ENCODE data around the gene CD101.
A peak's percentile ranks its signal among the peaks of the same experiment; 100 is the strongest.

CD101 gene

GRCh38 chr1:117068580-117068979, 67.0 kb downstream of the CD101 start:
- Histone ChIP-seq H3K9me3 (ENCODE audit: insufficient read depth, low read length, severe bottlenecking) (no peaks in the 10 kb centered on the region), H3K9ac (ENCODE audit: low read depth, low read length) (no peak overlapping the region), H3K4me1 (ENCODE audit: insufficient read depth, low read length) (peaks cover 9% of the 10 kb centered on the region), H2AFZ (ENCODE audit: low read depth, low read length) (no peak overlapping the region), H3K27me3 (ENCODE audit: insufficient read depth, low read length, poor library complexity) (no peaks in the 10 kb centered on the region), H4K20me1 (ENCODE audit: insufficient read depth, low read length) (peaks cover 7% of the 10 kb centered on the region), H3K36me3 (ENCODE audit: insufficient read depth, low read length) (peaks cover 87% of the 10 kb centered on the region), H3K4me2 (ENCODE audit: insufficient read depth, low read length) (no peak overlapping the region), H3K27ac (ENCODE audit: low read length) (no peak overlapping the region), H3K79me2 (ENCODE audit: insufficient read depth, low read length) (peaks cover 81% of the 10 kb centered on the region), H3K4me3 (ENCODE audit: low read depth in 1 of 2, low read length in 2 of 2) (no peak overlapping the region)
- no peak for ATAC-seq (ENCODE audit: insufficient read depth, low read depth)
- DNase-seq = no peak
- TF ChIP-seq EZH2 (IDR thresholded peaks at IDR 0.05; ENCODE audit: borderline replicate concordance, low read depth, low read length, severe bottlenecking) (no peak), CTCF (IDR thresholded peaks at IDR 0.05; ENCODE audit: borderline replicate concordance, extremely low read depth, low read length, poor library complexity, severe bottlenecking) (no peak)

GRCh38 chr1:117069220-117069844, 67.8 kb downstream of the CD101 start:
- no peak overlapping the region for H3K4me3 ChIP-seq (ENCODE audit: low read depth in 1 of 2, low read length in 2 of 2)
- H3K4me2 ChIP-seq (ENCODE audit: insufficient read depth, low read length) = no peak overlapping the region
- H3K4me1 ChIP-seq (ENCODE audit: insufficient read depth, low read length) = peaks cover 2% of the 10 kb centered on the region; the same call in 1 of the 2 replicates
- peaks cover 76% of the 10 kb centered on the region for H3K79me2 ChIP-seq (ENCODE audit: insufficient read depth, low read length)
- peak overlapping the region; percentile 43 for H3K27ac ChIP-seq (ENCODE audit: low read length)
- TF ChIP-seq EZH2 (IDR thresholded peaks at IDR 0.05; ENCODE audit: borderline replicate concordance, low read depth, low read length, severe bottlenecking) (no peak), CTCF (IDR thresholded peaks at IDR 0.05; ENCODE audit: borderline replicate concordance, extremely low read depth, low read length, poor library complexity, severe bottlenecking) (no peak)
- peaks cover 88% of the 10 kb centered on the region for H3K36me3 ChIP-seq (ENCODE audit: insufficient read depth, low read length)
- DNase-seq (no peak), ATAC-seq (ENCODE audit: insufficient read depth, low read depth) (0 out of 3 replicates have a peak, but pooled peaks have one; percentile 27)
- H4K20me1 ChIP-seq (ENCODE audit: insufficient read depth, low read length) = peaks cover 7% of the 10 kb centered on the region
- H3K9ac ChIP-seq (ENCODE audit: low read depth, low read length) = no peak overlapping the region
- no peak overlapping the region for H2AFZ ChIP-seq (ENCODE audit: low read depth, low read length)
- no peaks in the 10 kb centered on the region for H3K9me3 ChIP-seq (ENCODE audit: insufficient read depth, low read length, severe bottlenecking)
- no peaks in the 10 kb centered on the region for H3K27me3 ChIP-seq (ENCODE audit: insufficient read depth, low read length, poor library complexity)

GRCh38 chr1:117070124-117070523, 68.6 kb downstream of the CD101 start:
- Histone ChIP-seq H3K9me3 (ENCODE audit: insufficient read depth, low read length, severe bottlenecking) (no peaks in the 10 kb centered on the region), H3K79me2 (ENCODE audit: insufficient read depth, low read length) (peaks cover 68% of the 10 kb centered on the region), H3K9ac (ENCODE audit: low read depth, low read length) (no peak overlapping the region), H3K4me2 (ENCODE audit: insufficient read depth, low read length) (no peak overlapping the region), H4K20me1 (ENCODE audit: insufficient read depth, low read length) (peaks cover 7% of the 10 kb centered on the region), H3K4me1 (ENCODE audit: insufficient read depth, low read length) (no peaks in the 10 kb centered on the region; the same call in 1 of the 2 replicates), H3K36me3 (ENCODE audit: insufficient read depth, low read length) (peaks cover 88% of the 10 kb centered on the region), H3K27me3 (ENCODE audit: insufficient read depth, low read length, poor library complexity) (no peaks in the 10 kb centered on the region), H2AFZ (ENCODE audit: low read depth, low read length) (no peak overlapping the region), H3K4me3 (ENCODE audit: low read depth in 1 of 2, low read length in 2 of 2) (no peak overlapping the region), H3K27ac (ENCODE audit: low read length) (no peak overlapping the region)
- DNase-seq (no peak), ATAC-seq (ENCODE audit: insufficient read depth, low read depth) (no peak)
- TF ChIP-seq EZH2 (IDR thresholded peaks at IDR 0.05; ENCODE audit: borderline replicate concordance, low read depth, low read length, severe bottlenecking) (no peak), CTCF (IDR thresholded peaks at IDR 0.05; ENCODE audit: borderline replicate concordance, extremely low read depth, low read length, poor library complexity, severe bottlenecking) (no peak)

Data from DND-41 (cell line).